ENCODE results near the gene ZNF778. TPM values are rescaled to one million over a fixed set of nuclear protein-coding genes. Genes with fewer than 3 reads are reported as not detected.

Gene ZNF778
- total and polyA plus RNA-seq, 2 of the 13 experiments (the other 11 are each of a cell fraction or from before 2014, with no cell fraction given): 3.8 to 7.2 TPM

- TF ChIP-seq PRDM10 (CRISPR knock-in tag; IDR thresholded peaks at IDR 0.05; ENCODE audit: low read depth): peak; percentile 9; the same call in 1 of the 2 replicates
- peak; percentile 8; the same call in 1 of the 2 replicates for TF ChIP-seq CCDC6 (CRISPR knock-in tag; IDR thresholded peaks at IDR 0.05)
- peak; percentile 77; the same call in 1 of the 2 replicates for TF ChIP-seq FOXK1 (CRISPR knock-in tag; IDR thresholded peaks at IDR 0.05; ENCODE audit: borderline replicate concordance, low read depth)
- TF ChIP-seq TGIF2 (CRISPR knock-in tag; IDR thresholded peaks at IDR 0.05): peak; percentile 68; the same call in 1 of the 2 replicates
- no peak; the same call in 1 of the 2 replicates for TF ChIP-seq NFIC (IDR thresholded peaks at IDR 0.05; ENCODE audit: low read length)
- TF ChIP-seq ZBTB33 (CRISPR knock-in tag; IDR thresholded peaks at IDR 0.05): peak; percentile 43; the same call in 1 of the 2 replicates
- TF ChIP-seq ZNF546 (CRISPR knock-in tag; conservative IDR thresholded peaks at IDR 0.05): no peak
- TF ChIP-seq ZNF7 (CRISPR knock-in tag; IDR thresholded peaks at IDR 0.05): peak; percentile 99
- no peak for TF ChIP-seq HNRNPUL1 (IDR thresholded peaks at IDR 0.05; ENCODE audit: low read depth, low read length)
- TF ChIP-seq ZC3H4 (CRISPR knock-in tag; IDR thresholded peaks at IDR 0.05; ENCODE audit: borderline replicate concordance): 0 out of 2 replicates have a peak, but pooled peaks have one; percentile 8
- TF ChIP-seq HNF1A (IDR thresholded peaks at IDR 0.05; ENCODE audit: low read depth): 0 out of 2 replicates have a peak, but pooled peaks have one; percentile 18
- TF ChIP-seq HNF1A (CRISPR knock-in tag; IDR thresholded peaks at IDR 0.05; ENCODE audit: borderline replicate concordance): no peak
- TF ChIP-seq FOXA1 (IDR thresholded peaks at IDR 0.05): peak; percentile 3; the same call in 1 of the 2 replicates
- TF ChIP-seq FOXA1 (CRISPR knock-in tag; IDR thresholded peaks at IDR 0.05): peak; percentile 88
- peak; percentile 6; the same call in 1 of the 2 replicates for TF ChIP-seq BRD4 (CRISPR knock-in tag; IDR thresholded peaks at IDR 0.05)
- peak; percentile 27; the same call in 1 of the 2 replicates for TF ChIP-seq ZSCAN9 (CRISPR knock-in tag; IDR thresholded peaks at IDR 0.05; ENCODE audit: borderline replicate concordance)
- peak; percentile 46; the same call in 1 of the 2 replicates for TF ChIP-seq RFXAP (CRISPR knock-in tag; IDR thresholded peaks at IDR 0.05; ENCODE audit: borderline replicate concordance)
- TF ChIP-seq ZIK1 (CRISPR knock-in tag; IDR thresholded peaks at IDR 0.05; ENCODE audit: borderline replicate concordance, low read depth): 0 out of 2 replicates have a peak, but pooled peaks have one; percentile 41
- TF ChIP-seq SNAPC5 (CRISPR knock-in tag; IDR thresholded peaks at IDR 0.05; ENCODE audit: borderline replicate concordance): peak; percentile 5; the same call in 1 of the 2 replicates
- TF ChIP-seq RBM22 (optimal IDR thresholded peaks at IDR 0.05; ENCODE audit: low read length): no peak
- TF ChIP-seq ZNF253 (CRISPR knock-in tag; IDR thresholded peaks at IDR 0.05; ENCODE audit: borderline replicate concordance): no peak
Measured at GRCh38 chr16:89246383-89246902, 28.9 kb downstream of the ZNF778 start (continued).

Data from HepG2 (cell line).